Uterus (tissue), 4 donors: ENCODE measurements around the gene GLB1L. TPM values are rescaled to one million over a fixed set of nuclear protein-coding genes. Genes with fewer than 3 reads are reported as not detected.

ENCODE experiments used
- DNase-seq, 2 donors: peaks; one replicate each; pipeline ENCODE4 v3.0.0-alpha.2; 2019 to 2020
- H3K27ac ChIP-seq, 2 donors: fragments of 200-600 bp; sonication (generic); 1 replicate in 1 of 2; 2 replicates in 1 of 2; pipeline ENCODE4 v1.5.1; 2016 to 2018
- H3K27me3 ChIP-seq, 2 donors: fragments of 200-600 bp; sonication (generic); one replicate each; pipeline ENCODE4 v1.5.1; 2018 to 2019; ENCODE audit warnings: control low read depth in 1 of 2
- H3K36me3 ChIP-seq, 2 donors: fragments of 200-600 bp; sonication (generic); one replicate each; pipeline ENCODE4 v1.5.1; 2019; ENCODE audit warnings: control low read depth in 1 of 2
- H3K4me1 ChIP-seq, 2 donors: fragments of 200-600 bp; sonication (generic); one replicate each; pipeline ENCODE4 v1.5.1; 2018 to 2019; ENCODE audit warnings: control low read depth in 1 of 2
- H3K4me3 ChIP-seq, 2 donors: fragments of 200-600 bp; sonication (generic); 1 replicate in 1 of 2; 2 replicates in 1 of 2; pipeline ENCODE4 v1.5.1; 2018 to 2019; ENCODE audit warnings: mild to moderate bottlenecking in 1 of 2
- H3K9me3 ChIP-seq, 2 donors: fragments of 200-600 bp; sonication (generic); one replicate each; pipeline ENCODE4 v1.5.1; 2019; ENCODE audit warnings: control low read depth in 1 of 2
- POLR2A ChIP-seq, 2 donors: fragments of 450-650 bp; IDR thresholded peaks; one replicate each; pipeline ENCODE4 v1.6.1; 2016; ENCODE audit warnings: antibody characterized with exemption in 2 of 2, mild to moderate bottlenecking in 1 of 2, moderate library complexity in 1 of 2
- intact Hi-C: fragments of 100-400 bp; cut with DNase I; formaldehyde crosslinking; loops from one replicate; pipeline ENCODE4 v1.15.1; 2023; ENCODE audit warnings: low total_unique reads
- total RNA-seq, 4 donors: library from RNA; depleted of rRNA in 3 of 4; stranded (reverse); fragments of >200 nt in 3 of 4; gene quantifications; one replicate each; pipeline versions ENCODE4 v1.1.0 to v1.2.4, GENCODE V29; 2014 to 2023
- TF ChIP-seq, protein P1 (sequence below), 4 experiments: fragments of 200-600 bp in 2 of 4; fragments of 450-650 bp in 2 of 4; sonication (generic) in 2 of 4; IDR thresholded peaks; one replicate each; pipeline ENCODE4 v1.5.1; 2016 to 2019; ENCODE audit warnings: antibody characterized with exemption in 4 of 4, mild to moderate bottlenecking in 2 of 4, moderate library complexity in 1 of 4
- donor health status: DM: yes; HTN: yes; CAD: no.

Gene GLB1L
- total RNA-seq, 4 donors from 2014 or later, result 8.2 to 20.7 (median 10.9) TPM

DNA sequence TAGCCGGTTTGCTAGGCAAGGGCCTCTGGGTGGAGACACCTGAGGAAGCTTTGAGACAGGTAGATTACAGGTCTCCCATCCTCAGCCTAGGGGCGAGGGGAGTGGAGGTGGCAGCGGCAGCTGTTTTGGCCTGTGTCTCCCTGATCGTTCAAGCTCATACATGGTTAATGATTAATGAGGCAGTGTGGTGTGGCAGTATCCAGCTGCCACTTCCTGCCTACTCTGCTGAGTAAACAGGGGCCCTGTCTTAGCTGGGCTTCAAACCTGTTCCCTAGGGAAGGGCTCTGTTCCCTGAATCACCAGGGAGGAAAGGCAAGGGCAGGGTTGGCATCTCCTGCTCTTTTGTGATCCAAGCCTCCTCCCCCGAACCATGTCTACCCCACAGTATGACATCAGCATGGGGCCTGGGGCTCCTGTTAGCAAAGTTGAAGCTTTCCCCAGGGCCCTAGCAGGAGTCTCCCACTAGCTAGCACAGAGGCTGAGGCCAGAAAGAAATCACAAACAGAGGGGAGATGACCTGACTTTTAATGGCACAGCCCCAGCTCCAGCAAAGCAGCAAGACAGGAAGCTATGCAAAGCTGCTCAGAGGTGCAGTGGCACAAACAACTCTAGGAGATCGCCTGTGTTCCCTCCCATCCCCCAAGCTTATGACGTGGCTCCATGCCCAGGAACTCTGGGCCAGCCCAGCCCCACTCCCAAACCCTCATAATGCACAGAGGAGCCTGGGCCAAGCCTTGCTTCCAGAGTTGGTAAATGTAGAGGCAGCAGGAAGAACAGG is 4.1 kb upstream of the GLB1L start:
- H3K27ac ChIP-seq, result peak overlapping the region; percentile 54 to 72
- TF ChIP-seq, protein P1, sequence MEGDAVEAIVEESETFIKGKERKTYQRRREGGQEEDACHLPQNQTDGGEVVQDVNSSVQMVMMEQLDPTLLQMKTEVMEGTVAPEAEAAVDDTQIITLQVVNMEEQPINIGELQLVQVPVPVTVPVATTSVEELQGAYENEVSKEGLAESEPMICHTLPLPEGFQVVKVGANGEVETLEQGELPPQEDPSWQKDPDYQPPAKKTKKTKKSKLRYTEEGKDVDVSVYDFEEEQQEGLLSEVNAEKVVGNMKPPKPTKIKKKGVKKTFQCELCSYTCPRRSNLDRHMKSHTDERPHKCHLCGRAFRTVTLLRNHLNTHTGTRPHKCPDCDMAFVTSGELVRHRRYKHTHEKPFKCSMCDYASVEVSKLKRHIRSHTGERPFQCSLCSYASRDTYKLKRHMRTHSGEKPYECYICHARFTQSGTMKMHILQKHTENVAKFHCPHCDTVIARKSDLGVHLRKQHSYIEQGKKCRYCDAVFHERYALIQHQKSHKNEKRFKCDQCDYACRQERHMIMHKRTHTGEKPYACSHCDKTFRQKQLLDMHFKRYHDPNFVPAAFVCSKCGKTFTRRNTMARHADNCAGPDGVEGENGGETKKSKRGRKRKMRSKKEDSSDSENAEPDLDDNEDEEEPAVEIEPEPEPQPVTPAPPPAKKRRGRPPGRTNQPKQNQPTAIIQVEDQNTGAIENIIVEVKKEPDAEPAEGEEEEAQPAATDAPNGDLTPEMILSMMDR (IDR thresholded peaks at IDR 0.05), result no peak
- TF ChIP-seq POLR2A (IDR thresholded peaks at IDR 0.05), result peak in 1 of 2 donors; percentile 13
- no peaks in the 10 kb centered on the region for H3K9me3 ChIP-seq
- H3K4me1 ChIP-seq, result peaks cover 0 to 19% of the 10 kb centered on the region in 2 donors
- peak; percentile 48 to 67 for DNase-seq
- intact Hi-C loops, result no loop called here
- H3K36me3 ChIP-seq, result no peaks in the 10 kb centered on the region
- H3K27me3 ChIP-seq, result no peaks in the 10 kb centered on the region
- no peak overlapping the region for H3K4me3 ChIP-seq

DNA sequence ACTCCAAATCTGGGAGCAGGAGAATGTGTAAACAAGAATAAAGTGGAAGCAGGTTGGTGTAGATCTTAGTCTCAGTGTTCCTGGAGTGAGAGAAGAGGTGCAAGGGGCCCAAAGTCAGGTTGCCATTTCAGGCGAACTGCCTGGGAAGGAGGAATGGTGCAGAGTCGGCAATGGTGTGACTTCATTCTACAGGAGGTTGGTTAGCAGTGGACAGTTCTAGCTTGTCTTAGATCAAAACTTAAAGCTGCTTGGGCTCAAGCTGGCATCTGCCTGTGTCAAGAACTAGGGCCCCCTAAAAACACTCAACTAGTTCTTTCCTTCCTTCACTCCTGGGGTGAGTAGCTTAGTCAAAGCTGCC is 3.6 kb upstream of the GLB1L start:
- Histone ChIP-seq H3K4me3 (no peak overlapping the region), H3K27me3 (no peaks in the 10 kb centered on the region), H3K36me3 (no peaks in the 10 kb centered on the region), H3K27ac (peak overlapping the region; percentile 54 to 72), H3K9me3 (no peaks in the 10 kb centered on the region), H3K4me1 (peaks cover 0 to 19% of the 10 kb centered on the region in 2 donors)
- no peak for DNase-seq
- intact Hi-C loops, result no loop called here
- TF ChIP-seq, protein P1 (IDR thresholded peaks at IDR 0.05), result no peak
- TF ChIP-seq POLR2A (IDR thresholded peaks at IDR 0.05), result no peak

- DNase-seq, result no peak
- Histone ChIP-seq H3K9me3 (no peaks in the 10 kb centered on the region), H3K27ac (peak overlapping the region in 1 of 2 donors; percentile 72), H3K4me1 (peaks cover 0 to 19% of the 10 kb centered on the region in 2 donors), H3K27me3 (no peaks in the 10 kb centered on the region), H3K4me3 (no peak overlapping the region), H3K36me3 (no peaks in the 10 kb centered on the region)
- intact Hi-C loops, result no loop called here
- TF ChIP-seq, protein P1 (IDR thresholded peaks at IDR 0.05), result no peak
- no peak for TF ChIP-seq POLR2A (IDR thresholded peaks at IDR 0.05)
Observed at GRCh38 chr2:219247678-219248642, 2.7 kb upstream of the GLB1L start.

DNA sequence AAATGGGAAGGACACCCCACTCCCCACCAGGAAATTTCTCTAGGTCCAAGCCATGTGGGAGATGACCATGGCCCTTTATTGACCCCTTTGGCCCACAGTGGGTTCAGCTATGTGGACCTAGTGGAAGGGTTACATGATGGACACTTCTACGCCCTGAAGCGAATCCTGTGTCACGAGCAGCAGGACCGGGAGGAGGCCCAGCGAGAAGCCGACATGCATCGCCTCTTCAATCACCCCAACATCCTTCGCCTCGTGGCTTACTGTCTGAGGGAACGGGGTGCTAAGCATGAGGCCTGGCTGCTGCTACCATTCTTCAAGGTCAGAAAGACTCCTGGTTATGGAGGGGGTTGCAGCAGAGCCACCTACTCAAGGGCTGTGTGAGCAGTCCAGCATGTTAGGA is 1.3 kb upstream of the GLB1L start:
- H3K27me3 ChIP-seq, result no peaks in the 10 kb centered on the region
- H3K4me3 ChIP-seq, result no peak overlapping the region
- DNase-seq, result no peak
- no peak for TF ChIP-seq POLR2A (IDR thresholded peaks at IDR 0.05)
- TF ChIP-seq, protein P1 (IDR thresholded peaks at IDR 0.05), result no peak
- intact Hi-C loops, result no loop called here
- peaks cover 0 to 19% of the 10 kb centered on the region in 2 donors for H3K4me1 ChIP-seq
- H3K36me3 ChIP-seq, result no peaks in the 10 kb centered on the region
- H3K9me3 ChIP-seq, result no peaks in the 10 kb centered on the region
- H3K27ac ChIP-seq, result no peak overlapping the region

DNA sequence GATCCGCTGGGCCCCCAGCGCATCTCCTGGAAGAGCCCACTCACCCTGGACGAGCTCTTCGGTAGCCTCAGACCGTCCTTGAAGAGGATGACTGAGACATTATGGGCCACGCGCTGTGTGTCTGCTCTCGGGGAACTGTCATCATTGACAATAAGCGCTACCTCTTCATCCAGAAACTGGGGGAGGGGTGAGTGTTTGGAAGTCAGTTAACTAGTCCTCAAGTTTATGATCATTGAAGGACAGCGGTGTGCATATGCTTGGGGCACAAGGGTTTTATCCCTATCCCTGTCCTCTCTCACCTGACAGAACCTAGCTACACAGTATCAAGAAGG is 621 bp upstream of the GLB1L start:
- intact Hi-C loops, result no loop called here
- DNase-seq, result no peak

More for the DNA sequence above, 621 bp upstream of the GLB1L start:
- Histone ChIP-seq H3K27ac (peak overlapping the region; percentile 90 to 95), H3K36me3 (no peaks in the 10 kb centered on the region), H3K27me3 (no peaks in the 10 kb centered on the region), H3K9me3 (no peaks in the 10 kb centered on the region), H3K4me1 (peaks cover 0 to 19% of the 10 kb centered on the region in 2 donors), H3K4me3 (peak overlapping the region; percentile 81 to 86)
- TF ChIP-seq POLR2A (IDR thresholded peaks at IDR 0.05), result no peak
